ENCODE results near the gene ASCL4. TPM values are rescaled to one million over a fixed set of nuclear protein-coding genes. Genes with fewer than 3 reads are reported as not detected.

Gene ASCL4
- total RNA-seq, 2 experiments from 2014 or later = not detected

- no peaks in the 10 kb centered on the region for H3K36me3 ChIP-seq (ENCODE audit: insufficient read depth, low read length)
- peak overlapping the region; percentile 68 for H2AFZ ChIP-seq (ENCODE audit: low read length)
- DNase-seq (ENCODE audit: low spot score) = no peak
- no peak overlapping the region for H3K27ac ChIP-seq (ENCODE audit: low read depth, low read length, poor library complexity, severe bottlenecking)
- peak overlapping the region; percentile 28 for H3K4me3 ChIP-seq (ENCODE audit: low read depth, low read length, poor library complexity, severe bottlenecking)
- H4K20me1 ChIP-seq (ENCODE audit: insufficient read depth, low read length) = no peaks in the 10 kb centered on the region
- H3K4me1 ChIP-seq (ENCODE audit: insufficient read depth, low read length, poor library complexity, severe bottlenecking) = peaks cover 35% of the 10 kb centered on the region
- ChIA-PET CTCF (ENCODE audit: unreplicated experiment) (no interaction called here), POLR2A (interaction anchor here (0.6 to 1.8 kb wide), 6 partner anchors 9 to 619 kb away, joined by 3 to 9 read pairs (median 4); no protein-coding TSS in a partner anchor)
- no peaks in the 10 kb centered on the region for H3K9me2 ChIP-seq (ENCODE audit: insufficient read depth, low read length)
- H3K4me2 ChIP-seq (ENCODE audit: low read length) = peak overlapping the region; percentile 64
- intact Hi-C loops (cut with micrococcal nuclease; ENCODE audit: unreplicated experiment) = no loop called here
- BruUV-seq (replicated peaks) = no TSS peak
- H3K79me2 ChIP-seq (ENCODE audit: insufficient read depth, low read depth, low read length) = no peaks in the 10 kb centered on the region
- no peaks in the 10 kb centered on the region for H3K9me3 ChIP-seq (ENCODE audit: low read length)
- TF ChIP-seq, protein P1, sequence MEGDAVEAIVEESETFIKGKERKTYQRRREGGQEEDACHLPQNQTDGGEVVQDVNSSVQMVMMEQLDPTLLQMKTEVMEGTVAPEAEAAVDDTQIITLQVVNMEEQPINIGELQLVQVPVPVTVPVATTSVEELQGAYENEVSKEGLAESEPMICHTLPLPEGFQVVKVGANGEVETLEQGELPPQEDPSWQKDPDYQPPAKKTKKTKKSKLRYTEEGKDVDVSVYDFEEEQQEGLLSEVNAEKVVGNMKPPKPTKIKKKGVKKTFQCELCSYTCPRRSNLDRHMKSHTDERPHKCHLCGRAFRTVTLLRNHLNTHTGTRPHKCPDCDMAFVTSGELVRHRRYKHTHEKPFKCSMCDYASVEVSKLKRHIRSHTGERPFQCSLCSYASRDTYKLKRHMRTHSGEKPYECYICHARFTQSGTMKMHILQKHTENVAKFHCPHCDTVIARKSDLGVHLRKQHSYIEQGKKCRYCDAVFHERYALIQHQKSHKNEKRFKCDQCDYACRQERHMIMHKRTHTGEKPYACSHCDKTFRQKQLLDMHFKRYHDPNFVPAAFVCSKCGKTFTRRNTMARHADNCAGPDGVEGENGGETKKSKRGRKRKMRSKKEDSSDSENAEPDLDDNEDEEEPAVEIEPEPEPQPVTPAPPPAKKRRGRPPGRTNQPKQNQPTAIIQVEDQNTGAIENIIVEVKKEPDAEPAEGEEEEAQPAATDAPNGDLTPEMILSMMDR (conservative IDR thresholded peaks at IDR 0.05; ENCODE audit: low read length) = no peak
- no peak for TF ChIP-seq EZH2phosphoT487 (IDR thresholded peaks at IDR 0.05; ENCODE audit: borderline replicate concordance, low read depth, low read length)
Observed at GRCh38 chr12:107783406-107784376, 9.2 kb downstream of the ASCL4 start.

DNA sequence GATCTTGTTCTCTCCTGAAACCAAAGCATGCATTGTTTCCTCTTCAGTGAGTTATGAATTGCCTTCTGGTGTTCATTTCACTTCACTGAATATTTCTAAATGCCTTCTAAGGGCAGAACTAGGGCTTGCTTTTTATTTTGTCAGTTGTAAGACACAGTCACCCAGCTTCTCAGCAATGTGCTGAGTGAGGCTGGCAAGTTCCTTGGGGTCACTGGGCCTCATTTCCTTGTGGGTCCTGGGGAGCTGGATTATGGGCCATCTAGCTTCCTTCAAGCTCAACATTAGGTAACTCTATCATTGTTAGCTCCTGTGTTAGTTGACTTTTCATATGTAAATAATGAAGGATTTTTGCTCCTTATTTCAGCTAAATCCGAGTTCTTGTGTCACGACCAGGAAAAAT, 13.8 kb downstream of the ASCL4 start:
- TF ChIP-seq EZH2phosphoT487 (IDR thresholded peaks at IDR 0.05; ENCODE audit: borderline replicate concordance, low read depth, low read length) = no peak
- TF ChIP-seq, protein P1 (conservative IDR thresholded peaks at IDR 0.05; ENCODE audit: low read length) = no peak
- Histone ChIP-seq H3K9me2 (ENCODE audit: insufficient read depth, low read length) (no peaks in the 10 kb centered on the region), H3K4me2 (ENCODE audit: low read length) (no peak overlapping the region), H2AFZ (ENCODE audit: low read length) (no peak overlapping the region), H3K27ac (ENCODE audit: low read depth, low read length, poor library complexity, severe bottlenecking) (no peak overlapping the region), H3K4me1 (ENCODE audit: insufficient read depth, low read length, poor library complexity, severe bottlenecking) (peaks cover 16% of the 10 kb centered on the region), H3K79me2 (ENCODE audit: insufficient read depth, low read depth, low read length) (no peaks in the 10 kb centered on the region), H4K20me1 (ENCODE audit: insufficient read depth, low read length) (no peaks in the 10 kb centered on the region), H3K4me3 (ENCODE audit: low read depth, low read length, poor library complexity, severe bottlenecking) (no peak overlapping the region), H3K36me3 (ENCODE audit: insufficient read depth, low read length) (no peaks in the 10 kb centered on the region), H3K9me3 (ENCODE audit: low read length) (peaks cover 13% of the 10 kb centered on the region; the same call in 1 of the 2 replicates)
- DNase-seq (ENCODE audit: low spot score) = no peak
- ChIA-PET CTCF (ENCODE audit: unreplicated experiment) (no interaction called here), POLR2A (no interaction called here)
- no TSS peak for BruUV-seq (replicated peaks)
- intact Hi-C loops (cut with micrococcal nuclease; ENCODE audit: unreplicated experiment) = no loop called here

All from OCI-LY7 (cell line).